MM.1S (cell line): ENCODE results near the gene PYCR2.

Experiments
- EZH2 ChIP-seq: fragments of 300-600 bp; sonication (generic); optimal IDR thresholded peaks from 2 replicates; pipeline ENCODE3; 2017; ENCODE audit warnings: low read depth, mild to moderate bottlenecking, antibody characterized with exemption, low read length, mixed read lengths
- EZH2phosphoT487 ChIP-seq: fragments of 300-600 bp; sonication (generic); IDR thresholded peaks from 2 replicates; pipeline ENCODE4 v1.6.1; 2018; ENCODE audit warnings: antibody characterized with exemption, low read length
- TF ChIP-seq, protein P1 (sequence below): fragments of 300-600 bp; sonication (generic); IDR thresholded peaks from 2 replicates; pipeline ENCODE4 v1.5.1; 2016; ENCODE audit warnings: antibody characterized with exemption, low read length, mixed read lengths

- TF ChIP-seq, protein P1, sequence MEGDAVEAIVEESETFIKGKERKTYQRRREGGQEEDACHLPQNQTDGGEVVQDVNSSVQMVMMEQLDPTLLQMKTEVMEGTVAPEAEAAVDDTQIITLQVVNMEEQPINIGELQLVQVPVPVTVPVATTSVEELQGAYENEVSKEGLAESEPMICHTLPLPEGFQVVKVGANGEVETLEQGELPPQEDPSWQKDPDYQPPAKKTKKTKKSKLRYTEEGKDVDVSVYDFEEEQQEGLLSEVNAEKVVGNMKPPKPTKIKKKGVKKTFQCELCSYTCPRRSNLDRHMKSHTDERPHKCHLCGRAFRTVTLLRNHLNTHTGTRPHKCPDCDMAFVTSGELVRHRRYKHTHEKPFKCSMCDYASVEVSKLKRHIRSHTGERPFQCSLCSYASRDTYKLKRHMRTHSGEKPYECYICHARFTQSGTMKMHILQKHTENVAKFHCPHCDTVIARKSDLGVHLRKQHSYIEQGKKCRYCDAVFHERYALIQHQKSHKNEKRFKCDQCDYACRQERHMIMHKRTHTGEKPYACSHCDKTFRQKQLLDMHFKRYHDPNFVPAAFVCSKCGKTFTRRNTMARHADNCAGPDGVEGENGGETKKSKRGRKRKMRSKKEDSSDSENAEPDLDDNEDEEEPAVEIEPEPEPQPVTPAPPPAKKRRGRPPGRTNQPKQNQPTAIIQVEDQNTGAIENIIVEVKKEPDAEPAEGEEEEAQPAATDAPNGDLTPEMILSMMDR, result no peak
- TF ChIP-seq EZH2 (no peak), EZH2phosphoT487 (no peak)
These were observed 4.4 kb upstream of the PYCR2 start for GRCh38 chr1:225928186-225929175.
